ENCODE data around the gene LYSET. TPM values are rescaled to one million over a fixed set of nuclear protein-coding genes. Genes with fewer than 3 reads are reported as not detected.

LYSET gene
- total RNA-seq, 1 donor from 2014 or later, result 3.3 TPM

DNA sequence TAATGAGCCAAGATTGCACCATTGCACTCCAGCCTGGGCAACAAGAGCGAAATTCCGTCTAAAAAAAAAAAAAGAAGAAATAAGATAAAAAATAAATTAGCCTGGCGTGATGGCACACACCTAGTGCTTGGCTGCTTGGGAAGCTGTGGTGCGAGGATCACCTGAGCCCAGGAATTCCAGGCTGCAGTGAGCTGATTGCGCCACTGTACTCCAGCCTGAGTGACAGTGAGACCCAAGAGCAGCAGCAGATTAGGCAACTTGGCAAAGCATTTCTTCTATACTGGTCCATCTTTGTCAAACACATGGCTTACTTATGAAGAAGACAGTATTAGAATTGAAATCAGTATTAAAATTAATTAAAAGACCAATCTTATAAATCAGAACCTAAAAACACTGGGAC lies 15.4 kb downstream of the LYSET start:
- no peak for DNase-seq (ENCODE audit: low read depth)
- no peak overlapping the region for H3K4me3 ChIP-seq (ENCODE audit: low read depth, low read length)
- TF ChIP-seq, protein P1, sequence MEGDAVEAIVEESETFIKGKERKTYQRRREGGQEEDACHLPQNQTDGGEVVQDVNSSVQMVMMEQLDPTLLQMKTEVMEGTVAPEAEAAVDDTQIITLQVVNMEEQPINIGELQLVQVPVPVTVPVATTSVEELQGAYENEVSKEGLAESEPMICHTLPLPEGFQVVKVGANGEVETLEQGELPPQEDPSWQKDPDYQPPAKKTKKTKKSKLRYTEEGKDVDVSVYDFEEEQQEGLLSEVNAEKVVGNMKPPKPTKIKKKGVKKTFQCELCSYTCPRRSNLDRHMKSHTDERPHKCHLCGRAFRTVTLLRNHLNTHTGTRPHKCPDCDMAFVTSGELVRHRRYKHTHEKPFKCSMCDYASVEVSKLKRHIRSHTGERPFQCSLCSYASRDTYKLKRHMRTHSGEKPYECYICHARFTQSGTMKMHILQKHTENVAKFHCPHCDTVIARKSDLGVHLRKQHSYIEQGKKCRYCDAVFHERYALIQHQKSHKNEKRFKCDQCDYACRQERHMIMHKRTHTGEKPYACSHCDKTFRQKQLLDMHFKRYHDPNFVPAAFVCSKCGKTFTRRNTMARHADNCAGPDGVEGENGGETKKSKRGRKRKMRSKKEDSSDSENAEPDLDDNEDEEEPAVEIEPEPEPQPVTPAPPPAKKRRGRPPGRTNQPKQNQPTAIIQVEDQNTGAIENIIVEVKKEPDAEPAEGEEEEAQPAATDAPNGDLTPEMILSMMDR (conservative IDR thresholded peaks at IDR 0.05; ENCODE audit: low read depth, low read length), result no peak

DNA sequence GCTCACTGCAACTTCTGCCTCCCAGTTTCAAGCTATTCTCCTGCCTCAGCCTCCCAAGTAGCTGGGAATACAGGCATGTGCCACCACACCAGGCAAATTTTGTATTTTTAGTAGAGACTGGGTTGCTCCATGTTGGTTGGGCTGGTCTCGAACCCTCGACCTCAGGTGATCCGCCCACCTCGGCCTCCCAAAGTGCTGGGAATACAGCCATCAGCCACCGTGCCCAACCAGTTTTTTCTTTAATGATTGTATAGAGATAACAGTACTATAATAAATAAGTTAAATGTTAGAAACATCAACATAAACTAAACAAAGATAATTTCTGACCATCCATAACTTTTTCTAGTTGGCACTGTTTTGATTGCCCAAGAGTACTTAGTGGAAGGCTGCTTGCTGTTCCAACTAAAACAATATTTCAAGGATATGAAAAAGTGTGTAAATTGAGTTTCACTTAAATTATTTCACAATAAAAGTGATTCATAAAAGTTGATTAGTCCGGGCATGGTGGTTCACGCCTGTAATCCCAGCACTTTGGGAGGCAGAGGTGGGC lies 16.1 kb downstream of the LYSET start:
- TF ChIP-seq, protein P1 (conservative IDR thresholded peaks at IDR 0.05; ENCODE audit: low read depth, low read length), result no peak
- DNase-seq (ENCODE audit: low read depth), result no peak
- H3K4me3 ChIP-seq (ENCODE audit: low read depth, low read length), result no peak overlapping the region

DNA sequence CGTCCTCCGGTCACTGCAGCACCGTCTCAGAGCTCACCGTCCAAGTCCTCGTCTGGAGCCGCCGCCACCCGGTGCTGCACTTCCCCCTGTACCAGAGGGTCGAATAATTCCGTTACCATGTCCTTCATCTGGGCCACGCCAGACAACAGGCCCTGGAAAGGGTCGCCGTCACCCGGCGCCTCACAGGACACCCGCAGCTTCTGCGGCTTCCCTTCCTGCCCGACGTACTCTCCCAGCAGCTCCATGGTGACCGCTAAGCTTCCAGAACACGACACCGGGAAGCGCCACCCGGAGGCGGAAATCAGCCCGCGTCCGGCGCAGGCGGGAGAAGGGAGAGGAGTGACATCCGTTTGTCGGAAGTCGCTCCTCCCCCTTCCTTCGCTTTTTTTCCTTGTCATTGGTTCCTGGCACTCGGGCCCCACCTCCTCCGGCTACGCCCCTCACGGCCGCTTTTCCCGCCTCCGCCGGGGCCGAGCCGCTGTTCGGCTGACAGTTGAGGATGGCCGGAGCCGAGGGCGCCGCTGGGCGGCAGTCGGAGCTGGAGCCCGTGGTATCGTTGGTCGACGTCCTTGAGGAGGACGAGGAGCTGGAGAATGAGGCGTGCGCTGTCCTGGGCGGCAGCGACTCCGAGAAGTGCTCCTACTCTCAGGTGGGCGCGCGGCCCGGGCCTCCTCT lies 21.8 kb downstream of the LYSET start, which contains the start of the genes GON7 and UBR7:
Gene GON7 (minus strand): TSS at position 273 of the 675 bp plus-strand sequence. CDS start 28 bp downstream, at position 245.
Gene UBR7 (plus strand): TSS at position 464 of the 675 bp plus-strand sequence. CDS start 36 bp downstream, at position 500.
- TF ChIP-seq, protein P1 (conservative IDR thresholded peaks at IDR 0.05; ENCODE audit: low read depth, low read length), result peak; percentile 41
- DNase-seq (ENCODE audit: low read depth), result peak; percentile 74
- H3K4me3 ChIP-seq (ENCODE audit: low read depth, low read length), result peak within 1 kb of the TSS; percentile 94

DNA sequence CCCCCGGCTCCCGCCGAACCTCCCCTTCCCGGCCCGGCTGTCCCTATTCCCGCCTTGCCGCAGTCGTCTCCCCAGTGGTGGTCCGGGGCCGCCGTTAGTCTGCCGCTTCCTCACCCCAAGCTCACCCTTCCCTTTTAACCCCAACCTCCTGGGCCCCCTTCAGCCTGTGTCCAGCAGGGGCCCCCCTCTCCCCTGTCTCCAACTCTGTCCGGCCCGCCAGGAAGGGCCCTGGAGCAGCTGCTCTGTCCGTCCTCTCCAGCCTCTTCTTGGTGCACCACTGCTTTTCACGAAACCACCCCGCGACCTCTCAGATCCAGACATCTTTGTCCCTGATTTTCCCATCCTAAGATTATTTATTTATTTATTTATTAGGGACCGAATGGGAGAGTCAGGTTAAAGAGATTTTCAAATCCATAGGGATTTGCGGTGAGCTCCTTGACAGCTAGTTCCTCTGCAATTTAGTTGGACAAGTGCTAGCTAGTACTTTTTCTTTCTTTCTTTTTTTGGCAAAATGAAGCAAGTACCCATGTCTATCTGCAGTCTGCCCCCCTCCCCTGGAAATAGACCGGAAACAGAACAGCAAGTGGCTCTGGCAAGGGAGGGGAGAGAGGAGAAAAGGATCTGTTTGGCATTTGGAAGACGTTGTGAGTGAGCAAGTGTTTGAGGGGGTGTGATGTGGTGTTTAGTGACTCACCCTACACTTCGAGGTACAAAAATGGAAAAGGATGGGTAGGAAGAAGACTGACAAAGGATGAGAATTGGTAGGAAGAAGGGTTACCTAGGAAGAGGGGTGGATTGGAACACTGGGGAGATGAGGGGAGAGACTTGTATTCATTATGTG lies 22.6 kb downstream of the LYSET start:
- peak overlapping the region; percentile 94 for H3K4me3 ChIP-seq (ENCODE audit: low read depth, low read length)
- TF ChIP-seq, protein P1 (conservative IDR thresholded peaks at IDR 0.05; ENCODE audit: low read depth, low read length), result peak; percentile 48
- no peak for DNase-seq (ENCODE audit: low read depth)

DNA sequence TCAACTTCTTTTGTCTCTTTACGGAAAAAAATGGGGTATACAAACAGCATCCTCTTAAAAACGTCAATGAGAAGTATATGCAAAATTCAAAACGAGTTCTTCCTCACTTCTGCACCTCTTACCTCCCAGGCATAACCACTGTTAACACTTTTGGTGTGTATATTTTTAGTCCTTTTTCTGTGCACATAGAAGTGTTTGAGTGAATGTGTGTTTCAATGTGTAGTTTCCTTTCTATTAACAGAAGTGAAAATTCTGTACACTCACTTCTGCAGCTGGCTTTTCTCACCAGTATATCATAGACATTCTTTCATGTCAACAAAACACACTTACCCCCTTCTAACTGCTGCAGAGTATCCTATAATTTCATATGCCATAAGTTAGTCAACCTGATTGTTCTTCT lies 27.3 kb downstream of the LYSET start:
- TF ChIP-seq, protein P1 (conservative IDR thresholded peaks at IDR 0.05; ENCODE audit: low read depth, low read length), result no peak
- no peak for DNase-seq (ENCODE audit: low read depth)
- no peak overlapping the region for H3K4me3 ChIP-seq (ENCODE audit: low read depth, low read length)

DNA sequence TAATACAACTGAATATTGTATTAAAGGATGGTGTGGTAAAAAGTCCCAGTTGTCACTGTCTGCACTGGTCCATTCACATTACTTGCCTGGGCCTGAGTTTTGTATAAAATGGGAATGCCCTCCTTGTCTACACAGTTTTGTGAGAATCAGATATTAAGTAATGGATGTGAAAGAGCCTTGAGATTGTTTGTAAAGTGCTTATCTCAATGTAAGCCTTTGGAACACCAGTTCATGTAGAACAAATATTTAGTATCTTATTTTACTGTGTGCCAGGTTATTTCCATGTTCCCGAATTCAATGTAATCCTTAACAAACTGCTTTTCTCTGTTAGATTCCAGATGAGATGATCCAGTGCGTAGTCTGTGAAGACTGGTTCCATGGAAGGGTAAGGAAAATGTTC lies 29.5 kb downstream of the LYSET start:
- TF ChIP-seq, protein P1 (conservative IDR thresholded peaks at IDR 0.05; ENCODE audit: low read depth, low read length), result no peak
- no peak for DNase-seq (ENCODE audit: low read depth)
- H3K4me3 ChIP-seq (ENCODE audit: low read depth, low read length), result no peak overlapping the region

Data from epithelial cell of proximal tubule (primary cell).